ENCODE measurements around the gene TENM3. TPM values are rescaled to one million over a fixed set of nuclear protein-coding genes. Genes with fewer than 3 reads are reported as not detected.

TENM3 gene
- total RNA-seq, 2 experiments from 2014 or later = not detected

GRCh38 chr4:182538031-182538430 lies 294.8 kb downstream of the TENM3 start:
- BruUV-seq (replicated peaks) = no TSS peak
- H3K4me3 ChIP-seq (ENCODE audit: low read depth, low read length, poor library complexity, severe bottlenecking) = no peak overlapping the region
- intact Hi-C loops (cut with micrococcal nuclease; ENCODE audit: unreplicated experiment) = no loop called here

GRCh38 chr4:182540496-182540895 lies 297.3 kb downstream of the TENM3 start:
- intact Hi-C loops (cut with micrococcal nuclease; ENCODE audit: unreplicated experiment) = no loop called here
- no peak for DNase-seq (ENCODE audit: low spot score)
- ChIA-PET CTCF (ENCODE audit: unreplicated experiment) (no interaction called here), POLR2A (no interaction called here)
- no peak overlapping the region for H3K4me2 ChIP-seq (ENCODE audit: low read length)
- BruUV-seq (replicated peaks) = no TSS peak
- H3K4me3 ChIP-seq (ENCODE audit: low read depth, low read length, poor library complexity, severe bottlenecking) = no peak overlapping the region
- no peaks in the 10 kb centered on the region for H3K9me3 ChIP-seq (ENCODE audit: low read length)
- no peaks in the 10 kb centered on the region for H3K4me1 ChIP-seq (ENCODE audit: insufficient read depth, low read length, poor library complexity, severe bottlenecking)
- H3K79me2 ChIP-seq (ENCODE audit: insufficient read depth, low read depth, low read length) = no peaks in the 10 kb centered on the region
- H4K20me1 ChIP-seq (ENCODE audit: insufficient read depth, low read length) = no peaks in the 10 kb centered on the region
- no peaks in the 10 kb centered on the region for H3K36me3 ChIP-seq (ENCODE audit: insufficient read depth, low read length)
- no peak overlapping the region for H2AFZ ChIP-seq (ENCODE audit: low read length)
- H3K27ac ChIP-seq (ENCODE audit: low read depth, low read length, poor library complexity, severe bottlenecking) = no peak overlapping the region
- H3K9me2 ChIP-seq (ENCODE audit: insufficient read depth, low read length) = no peaks in the 10 kb centered on the region
- no peak for TF ChIP-seq CTCF (conservative IDR thresholded peaks at IDR 0.05; ENCODE audit: low read length)

More at GRCh38 chr4:182538031-182538430, 294.8 kb downstream of the TENM3 start:
- no peak overlapping the region for H3K27ac ChIP-seq (ENCODE audit: low read depth, low read length, poor library complexity, severe bottlenecking)
- no peaks in the 10 kb centered on the region for H3K9me3 ChIP-seq (ENCODE audit: low read length)
- no peak overlapping the region for H2AFZ ChIP-seq (ENCODE audit: low read length)
- no peak overlapping the region for H3K4me2 ChIP-seq (ENCODE audit: low read length)
- no peaks in the 10 kb centered on the region for H4K20me1 ChIP-seq (ENCODE audit: insufficient read depth, low read length)
- H3K9me2 ChIP-seq (ENCODE audit: insufficient read depth, low read length) = no peaks in the 10 kb centered on the region
- no peak for DNase-seq (ENCODE audit: low spot score)
- H3K36me3 ChIP-seq (ENCODE audit: insufficient read depth, low read length) = no peaks in the 10 kb centered on the region
- no peaks in the 10 kb centered on the region for H3K79me2 ChIP-seq (ENCODE audit: insufficient read depth, low read depth, low read length)
- CTCF ChIA-PET (ENCODE audit: unreplicated experiment) = no interaction called here
- POLR2A ChIA-PET = no interaction called here
- H3K4me1 ChIP-seq (ENCODE audit: insufficient read depth, low read length, poor library complexity, severe bottlenecking) = no peaks in the 10 kb centered on the region
- TF ChIP-seq EZH2phosphoT487 (IDR thresholded peaks at IDR 0.05; ENCODE audit: borderline replicate concordance, low read depth, low read length) (no peak), CTCF (conservative IDR thresholded peaks at IDR 0.05; ENCODE audit: low read length) (no peak)

- Histone ChIP-seq H3K36me3 (ENCODE audit: insufficient read depth, low read length) (no peaks in the 10 kb centered on the region), H3K27ac (ENCODE audit: low read depth, low read length, poor library complexity, severe bottlenecking) (no peak overlapping the region), H2AFZ (ENCODE audit: low read length) (no peak overlapping the region), H3K4me1 (ENCODE audit: insufficient read depth, low read length, poor library complexity, severe bottlenecking) (no peaks in the 10 kb centered on the region), H4K20me1 (ENCODE audit: insufficient read depth, low read length) (no peaks in the 10 kb centered on the region), H3K79me2 (ENCODE audit: insufficient read depth, low read depth, low read length) (no peaks in the 10 kb centered on the region), H3K4me3 (ENCODE audit: low read depth, low read length, poor library complexity, severe bottlenecking) (no peak overlapping the region), H3K4me2 (ENCODE audit: low read length) (no peak overlapping the region), H3K9me3 (ENCODE audit: low read length) (no peaks in the 10 kb centered on the region), H3K9me2 (ENCODE audit: insufficient read depth, low read length) (no peaks in the 10 kb centered on the region)
- POLR2A ChIA-PET = no interaction called here
- intact Hi-C loops (cut with micrococcal nuclease; ENCODE audit: unreplicated experiment) = no loop called here
- no peak for DNase-seq (ENCODE audit: low spot score)
- no TSS peak for BruUV-seq (replicated peaks)
- CTCF ChIA-PET (ENCODE audit: unreplicated experiment) = no interaction called here
- no peak for TF ChIP-seq EZH2phosphoT487 (IDR thresholded peaks at IDR 0.05; ENCODE audit: borderline replicate concordance, low read depth, low read length)
- no peak for TF ChIP-seq CTCF (conservative IDR thresholded peaks at IDR 0.05; ENCODE audit: low read length)
Observed at GRCh38 chr4:182547435-182547834, 304.2 kb downstream of the TENM3 start.

Measured in OCI-LY7 (cell line).